ENCODE data around the gene AUH. TPM values are rescaled to one million over a fixed set of nuclear protein-coding genes. Genes with fewer than 3 reads are reported as not detected.
A peak's percentile ranks its signal among the peaks of the same experiment; 100 is the strongest.

The AUH gene
- total RNA-seq, 1 experiment from 2014 or later: 29.0 TPM

DNA sequence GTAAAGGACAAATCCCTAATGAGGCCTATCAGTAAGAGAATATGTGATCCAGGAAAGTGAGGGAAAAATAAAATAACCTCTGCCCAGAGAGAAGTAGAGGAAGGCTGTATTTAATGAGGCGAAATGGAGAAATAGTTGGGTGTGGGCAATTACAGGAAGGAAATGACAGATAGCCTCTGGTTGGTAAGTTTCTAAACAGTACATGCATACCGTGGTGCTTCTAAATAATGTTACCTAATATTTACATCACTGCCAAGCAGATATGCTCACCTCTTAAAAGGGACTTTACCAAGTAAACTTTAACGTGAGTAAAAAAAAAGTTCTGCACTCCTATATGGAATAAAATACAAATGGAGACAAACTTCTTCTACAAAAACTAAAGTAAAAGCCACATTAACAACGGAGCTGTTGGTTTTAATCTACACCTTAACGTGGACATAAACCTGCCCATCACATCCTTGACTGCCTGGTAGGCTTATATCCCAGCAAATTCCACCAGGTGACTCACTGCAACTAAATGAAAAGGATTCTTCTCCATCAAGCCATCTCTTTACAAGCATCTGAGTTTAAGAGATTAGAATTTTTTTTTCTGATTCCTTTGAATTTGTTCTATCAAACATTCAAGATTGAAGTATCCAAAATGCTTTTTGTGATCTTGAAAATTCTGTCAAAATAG lies 49.5 kb upstream of the AUH start (continued):
- TF ChIP-seq REST (IDR thresholded peaks at IDR 0.05; ENCODE audit: low read depth) (no peak), ZFX (IDR thresholded peaks at IDR 0.05) (no peak), POLR2AphosphoS5 (IDR thresholded peaks at IDR 0.05; ENCODE audit: low read depth, low read length) (no peak), SRF (IDR thresholded peaks at IDR 0.05; ENCODE audit: low read depth) (no peak), EZH2phosphoT487 (IDR thresholded peaks at IDR 0.05; ENCODE audit: borderline replicate concordance) (no peak), RAD21 (IDR thresholded peaks at IDR 0.05; ENCODE audit: low read depth) (no peak), EZH2 (IDR thresholded peaks at IDR 0.05) (no peak), EGR1 (IDR thresholded peaks at IDR 0.05; ENCODE audit: low read depth) (no peak), TCF7L2 (IDR thresholded peaks at IDR 0.05; ENCODE audit: borderline replicate concordance, extremely low read depth, insufficient read depth, insufficient read length) (no peak), ZNF274 (IDR thresholded peaks at IDR 0.05; ENCODE audit: low read depth, low read length) (no peak), ELF1 (IDR thresholded peaks at IDR 0.05; ENCODE audit: borderline replicate concordance, low read depth) (no peak)

GRCh38 chr9:91410161-91410560 lies 48.4 kb upstream of the AUH start:
- H3K9me2 ChIP-seq (ENCODE audit: insufficient read depth): no peaks in the 10 kb centered on the region
- H4K20me1 ChIP-seq (ENCODE audit: insufficient read depth): no peaks in the 10 kb centered on the region
- H3K79me2 ChIP-seq (ENCODE audit: insufficient read depth, low read length): peaks cover 46% of the 10 kb centered on the region
- CTCF ChIA-PET: no interaction called here
- H3K4me1 ChIP-seq (ENCODE audit: control insufficient read depth in 1 of 2, insufficient read depth in 2 of 2, low read length in 2 of 2): peaks cover 0 to 3% of the 10 kb centered on the region in 2 experiments; a peak in 2 of 4 replicates
- no peak for DNase-seq (ENCODE audit: low read depth, low spot score)
- H3K27ac ChIP-seq (ENCODE audit: low read depth, low read length): no peak overlapping the region
- TF ChIP-seq POLR2AphosphoS5 (IDR thresholded peaks at IDR 0.05; ENCODE audit: low read depth, low read length): no peak
- TF ChIP-seq, protein P1, sequence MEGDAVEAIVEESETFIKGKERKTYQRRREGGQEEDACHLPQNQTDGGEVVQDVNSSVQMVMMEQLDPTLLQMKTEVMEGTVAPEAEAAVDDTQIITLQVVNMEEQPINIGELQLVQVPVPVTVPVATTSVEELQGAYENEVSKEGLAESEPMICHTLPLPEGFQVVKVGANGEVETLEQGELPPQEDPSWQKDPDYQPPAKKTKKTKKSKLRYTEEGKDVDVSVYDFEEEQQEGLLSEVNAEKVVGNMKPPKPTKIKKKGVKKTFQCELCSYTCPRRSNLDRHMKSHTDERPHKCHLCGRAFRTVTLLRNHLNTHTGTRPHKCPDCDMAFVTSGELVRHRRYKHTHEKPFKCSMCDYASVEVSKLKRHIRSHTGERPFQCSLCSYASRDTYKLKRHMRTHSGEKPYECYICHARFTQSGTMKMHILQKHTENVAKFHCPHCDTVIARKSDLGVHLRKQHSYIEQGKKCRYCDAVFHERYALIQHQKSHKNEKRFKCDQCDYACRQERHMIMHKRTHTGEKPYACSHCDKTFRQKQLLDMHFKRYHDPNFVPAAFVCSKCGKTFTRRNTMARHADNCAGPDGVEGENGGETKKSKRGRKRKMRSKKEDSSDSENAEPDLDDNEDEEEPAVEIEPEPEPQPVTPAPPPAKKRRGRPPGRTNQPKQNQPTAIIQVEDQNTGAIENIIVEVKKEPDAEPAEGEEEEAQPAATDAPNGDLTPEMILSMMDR (IDR thresholded peaks at IDR 0.05 in 2 of 3, conservative IDR thresholded peaks at IDR 0.05 in 1 of 3; ENCODE audit: borderline replicate concordance in 1 of 3, insufficient read depth in 1 of 3, low read depth in 2 of 3, low read length in 2 of 3): no peak
- peaks cover 10 to 19% of the 10 kb centered on the region in 2 experiments; a peak in 3 of 4 replicates for H3K36me3 ChIP-seq (ENCODE audit: control insufficient read depth in 1 of 2, insufficient read depth in 2 of 2, low read length in 2 of 2)
- POLR2A ChIA-PET: no interaction called here
- H3K4me3 ChIP-seq (replicated peaks in 1 of 2; ENCODE audit: low read depth in 1 of 2, low read length in 2 of 2): no peak overlapping the region
- no peaks in the 10 kb centered on the region for H3K27me3 ChIP-seq (ENCODE audit: insufficient read depth, low read length)
- no peak for ATAC-seq
- H3K4me2 ChIP-seq (ENCODE audit: low read length): no peak overlapping the region
- RAD21 ChIA-PET (ENCODE audit: low non-redundant PET in 1 of 2, low total read pairs in 2 of 2, uncharacterized antibody in 2 of 2, unreplicated experiment in 2 of 2): no interaction called here
- no peak overlapping the region for H3K9ac ChIP-seq (ENCODE audit: low read length)
- TSS peak; percentile 29 for BruUV-seq (replicated peaks)
- H2AFZ ChIP-seq (ENCODE audit: low read depth, low read length, poor library complexity, severe bottlenecking): no peak overlapping the region
- H3K9me3 ChIP-seq (ENCODE audit: control insufficient read depth in 1 of 2, insufficient read depth in 1 of 2, low read depth in 1 of 2, low read length in 2 of 2): no peaks in the 10 kb centered on the region
- intact Hi-C loops (cut with micrococcal nuclease): no loop called here

All from HCT116 (cell line).